Activated T-helper 1 cell treated with anti-CD3 and anti-CD28 coated beads, Interleukin-2, amount 50 U/mL, for 16 hours (primary cell): ENCODE results near the gene MRPL10.

Source experiments
- DNase-seq, 2 donors: peaks; one replicate each; pipeline ENCODE4 v3.0.0-alpha.2; 2020; ENCODE audit warnings: low read depth in 1 of 2, low spot score in 1 of 2

Gene MRPL10

DNA sequence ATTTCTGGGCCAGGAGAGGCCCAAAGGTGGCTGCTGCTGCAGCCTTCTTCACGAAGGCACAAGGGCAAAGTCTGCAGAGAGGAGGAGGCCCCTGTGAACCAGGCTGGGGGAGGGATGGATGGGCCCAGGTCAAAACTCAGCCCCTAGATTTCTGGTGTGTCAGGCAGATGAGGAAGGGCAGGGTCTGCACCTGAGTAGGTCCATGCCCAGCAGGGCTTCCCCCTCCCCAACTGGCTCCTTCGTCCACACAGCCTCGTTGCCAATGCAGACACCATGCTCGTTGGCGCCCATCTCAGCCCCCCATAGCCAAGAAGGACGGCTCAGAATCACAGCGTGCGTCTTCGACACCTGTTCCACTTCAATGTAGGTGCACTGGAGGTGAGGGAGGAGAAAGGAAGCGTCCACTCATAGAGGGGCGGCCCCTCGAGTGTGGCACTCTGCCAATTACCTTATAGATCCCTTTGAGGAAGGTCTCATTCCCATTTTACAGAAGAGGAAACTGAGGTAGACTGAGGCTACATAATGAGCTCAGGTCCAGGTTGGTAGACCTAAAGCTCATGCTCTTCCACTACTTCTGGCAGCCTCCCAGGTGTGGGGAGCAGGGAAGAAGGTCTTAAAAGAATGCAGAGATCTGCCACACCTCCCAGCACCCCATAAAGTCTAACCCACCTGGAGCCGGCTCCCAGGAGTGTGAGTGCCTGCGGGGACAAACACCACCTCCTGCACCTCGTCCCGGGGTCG lies 8.8 kb upstream of the MRPL10 start:
- DNase-seq: no peak

DNA sequence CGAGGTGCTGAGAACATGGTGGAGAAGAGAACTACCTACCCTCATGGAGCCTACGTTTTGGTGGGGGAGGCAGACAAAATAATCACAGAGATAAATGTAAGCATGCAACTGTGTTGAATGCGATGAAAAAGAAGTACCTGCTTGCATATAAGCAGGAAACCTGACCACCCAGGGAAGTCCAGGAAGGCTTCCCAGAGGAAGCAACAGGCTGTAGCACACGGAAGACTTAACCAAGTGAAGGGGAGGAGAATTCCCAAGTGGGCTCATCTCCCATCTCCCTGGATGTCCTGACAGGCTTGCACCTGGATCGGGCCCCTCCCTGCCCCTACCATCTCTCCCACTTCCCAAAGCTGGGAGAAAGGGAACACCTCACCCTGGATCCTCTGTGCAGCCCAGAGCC lies 7.7 kb upstream of the MRPL10 start:
- no peak for DNase-seq

DNA sequence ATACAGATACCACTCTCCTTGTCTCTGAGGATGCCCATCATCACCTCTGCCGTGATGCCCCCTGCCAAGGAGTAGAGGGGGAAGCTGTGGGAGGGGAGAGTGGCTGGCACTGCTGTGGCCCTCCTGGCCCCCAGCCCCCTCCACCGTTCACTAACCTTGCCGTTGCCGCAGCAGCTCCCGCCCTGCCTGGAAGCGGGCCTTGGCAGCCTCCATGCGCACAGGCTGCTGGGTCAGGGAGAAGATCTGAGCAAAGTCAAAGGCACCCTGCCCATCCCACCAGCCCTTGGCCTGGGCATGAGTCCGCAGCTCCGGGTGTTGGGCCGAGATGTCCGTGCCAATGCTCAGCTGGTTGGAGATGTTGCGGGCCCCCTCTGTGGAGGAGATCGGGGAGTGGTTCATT lies 7.3 kb upstream of the MRPL10 start:
- no peak for DNase-seq

DNA sequence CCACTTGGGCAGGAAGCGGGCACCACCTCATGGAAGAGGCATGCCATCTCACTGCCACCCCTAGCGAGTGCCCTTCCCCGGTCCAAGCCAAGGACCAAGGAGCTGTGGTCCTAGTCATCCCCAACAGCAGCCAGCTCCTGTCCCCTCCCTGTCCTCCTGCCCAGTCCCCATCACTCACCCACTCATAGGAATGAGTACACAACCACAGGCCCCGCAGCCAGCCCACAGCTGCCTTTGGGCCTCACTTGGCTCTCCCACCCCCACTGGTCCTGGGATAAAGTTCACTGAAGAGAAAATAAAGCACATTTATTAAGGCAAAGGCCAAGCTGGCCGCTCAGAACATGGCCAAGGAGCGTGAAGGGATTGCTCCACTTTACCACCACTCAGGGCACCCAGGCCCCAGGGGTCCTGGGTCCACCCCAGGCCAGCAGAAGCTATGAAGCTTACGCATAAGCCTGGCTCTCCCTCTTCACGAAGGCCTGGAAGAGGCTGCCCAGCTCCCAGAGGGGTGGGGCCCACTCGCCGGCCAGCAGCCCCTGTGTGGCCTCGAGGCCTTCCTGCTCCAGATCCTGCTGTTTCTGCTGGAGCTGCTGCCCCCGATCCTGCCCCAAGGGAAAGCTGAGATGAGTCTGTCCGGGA lies 6.2 kb upstream of the MRPL10 start:
- no peak for DNase-seq

DNA sequence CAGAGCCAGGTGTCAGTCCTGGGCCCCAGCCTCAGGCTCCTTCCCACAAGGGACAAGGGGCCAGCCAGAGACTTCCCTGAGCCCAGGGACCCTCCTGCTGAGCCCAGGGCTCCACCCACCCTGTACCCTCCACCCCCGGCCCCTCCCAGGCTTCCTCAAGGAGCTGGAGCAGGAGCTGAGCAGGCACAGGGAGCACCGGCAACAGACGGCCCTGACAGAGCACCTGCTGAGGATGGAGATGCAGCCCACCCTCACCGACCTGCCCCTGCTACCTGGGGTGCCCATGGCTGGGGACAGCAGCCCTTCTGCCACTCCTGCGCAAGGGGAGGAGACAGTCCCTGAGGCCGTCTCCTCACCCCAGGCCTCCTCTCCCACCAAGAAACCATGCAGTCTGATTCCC lies 5.3 kb upstream of the MRPL10 start:
- no peak for DNase-seq

DNA sequence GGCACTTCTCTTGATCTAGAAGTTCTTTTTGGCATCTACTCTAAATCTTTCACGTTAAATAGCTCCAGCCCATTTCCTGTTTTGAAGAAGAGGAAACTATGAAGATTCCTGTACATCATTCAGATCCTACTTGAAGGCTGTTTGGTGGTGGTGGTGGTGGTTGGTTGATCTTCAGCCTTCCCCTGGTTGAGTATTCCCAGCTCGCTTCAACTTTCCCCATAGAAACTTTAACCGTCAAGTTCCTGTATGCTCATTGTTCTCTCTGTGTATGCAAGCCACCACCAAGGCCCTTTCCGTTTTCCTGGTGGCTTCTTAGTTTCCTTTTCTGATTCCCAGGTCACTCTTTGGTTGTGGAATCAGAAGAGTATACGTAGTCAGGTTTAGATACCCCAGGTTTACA lies 3.4 kb upstream of the MRPL10 start:
- DNase-seq: no peak

DNA sequence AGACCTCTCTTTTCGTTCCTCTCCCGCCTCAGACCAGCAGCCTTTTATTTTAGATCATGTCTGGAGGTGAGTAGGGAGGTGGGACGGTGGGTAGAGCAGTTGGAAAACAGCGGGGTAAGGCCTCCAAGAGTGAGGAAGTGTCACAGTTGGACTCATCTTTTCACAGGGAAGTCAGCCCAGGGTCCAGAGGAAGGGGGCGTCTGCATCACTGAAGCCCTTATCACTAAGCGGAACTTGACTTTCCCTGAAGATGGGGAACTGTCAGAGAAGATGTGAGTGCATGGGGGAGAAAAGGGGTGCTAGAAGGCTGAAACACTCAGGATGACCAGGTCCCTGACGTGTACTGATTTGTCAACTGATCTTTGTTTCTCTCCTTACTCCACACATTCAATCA lies 590 bp upstream of the MRPL10 start:
- no peak for DNase-seq

DNA sequence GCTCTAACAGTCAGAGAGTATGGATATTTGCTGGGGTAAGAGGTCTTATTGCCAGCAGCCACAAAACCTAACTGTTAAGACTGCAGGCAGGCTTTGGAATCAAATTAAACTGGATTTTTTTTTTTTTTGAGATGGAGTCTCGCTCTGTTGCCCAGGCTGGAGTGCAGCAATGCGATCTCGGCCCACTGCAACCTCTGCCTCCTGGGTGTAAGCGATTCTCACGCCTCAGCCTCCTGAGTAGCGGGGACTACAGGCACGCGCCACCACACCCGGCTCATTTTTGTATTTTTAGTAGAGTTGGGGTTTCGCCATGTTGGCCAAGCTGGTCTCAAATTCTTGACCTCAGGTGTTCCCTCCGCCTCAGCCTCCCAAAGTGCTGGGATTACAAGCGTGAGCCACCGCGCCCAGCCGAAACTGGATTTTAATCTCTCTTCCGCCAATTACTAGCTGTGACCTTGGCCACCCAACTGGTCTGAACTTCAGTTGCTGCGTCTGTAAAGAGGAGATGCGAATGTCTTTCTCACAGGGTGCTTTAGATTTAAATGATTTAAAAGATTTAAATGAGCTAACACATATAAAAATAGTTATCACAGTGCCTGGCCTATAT lies 842 bp downstream of the MRPL10 start:
- no peak for DNase-seq

DNA sequence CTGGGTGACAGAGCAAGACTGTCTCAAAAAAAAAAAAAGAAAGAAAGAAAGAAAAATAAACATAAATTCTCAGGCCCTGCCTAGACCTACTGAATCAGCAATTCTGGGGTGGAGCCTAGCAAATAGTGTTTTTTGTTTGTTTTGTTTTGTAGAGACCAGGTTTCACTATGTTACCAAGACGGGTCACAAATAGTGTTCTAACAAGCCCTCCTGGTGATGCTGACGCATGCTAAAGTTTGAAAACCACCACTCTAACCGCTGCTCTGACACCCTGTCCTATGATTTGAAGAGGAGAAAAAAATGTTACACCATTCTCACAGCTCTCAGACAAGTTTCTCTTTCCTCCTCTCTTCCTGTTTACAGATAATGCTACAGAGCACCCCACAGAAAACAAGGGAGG lies 1.5 kb downstream of the MRPL10 start:
- peak in 1 of 2 donors; percentile 29 for DNase-seq

DNA sequence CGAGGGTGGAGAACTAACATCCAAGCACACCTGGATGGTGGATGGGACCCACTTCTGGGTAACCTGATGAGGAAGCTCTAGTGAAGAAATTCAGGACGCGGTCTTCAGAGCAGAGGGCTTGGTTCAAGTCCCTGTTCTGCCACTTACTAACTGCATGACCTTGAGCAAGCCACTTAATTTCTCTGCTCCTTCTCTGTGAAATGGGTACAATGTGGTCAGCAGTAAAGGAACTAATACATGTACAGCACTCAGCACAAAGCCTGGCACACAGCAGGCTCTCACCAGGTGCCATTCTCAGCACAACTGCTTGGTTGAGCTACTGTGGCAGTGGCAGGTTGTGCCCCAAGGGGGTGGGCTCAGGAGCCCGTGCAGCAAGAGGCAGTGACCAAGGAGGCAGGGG lies 7.8 kb downstream of the MRPL10 start:
- DNase-seq: no peak

DNA sequence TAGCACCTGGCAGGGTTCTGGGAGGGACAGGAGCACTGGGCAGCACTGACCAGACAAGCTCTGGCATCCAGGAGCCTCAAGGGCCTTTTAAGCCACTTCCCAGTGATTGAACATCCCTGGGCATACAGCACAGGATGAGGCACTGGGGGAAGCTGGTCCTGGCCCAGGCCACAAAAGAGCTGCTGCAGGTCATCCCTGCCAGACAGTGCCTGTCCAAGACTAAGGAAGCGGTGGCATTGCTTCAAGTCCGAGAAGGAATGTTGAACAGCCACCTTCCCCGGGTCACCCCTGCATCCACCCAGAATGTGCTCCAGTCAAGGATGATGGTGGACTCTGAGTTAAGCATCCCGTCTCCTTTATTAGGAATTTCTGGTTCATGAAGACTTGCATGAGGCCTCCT lies 8.6 kb downstream of the MRPL10 start:
- DNase-seq: no peak

DNA sequence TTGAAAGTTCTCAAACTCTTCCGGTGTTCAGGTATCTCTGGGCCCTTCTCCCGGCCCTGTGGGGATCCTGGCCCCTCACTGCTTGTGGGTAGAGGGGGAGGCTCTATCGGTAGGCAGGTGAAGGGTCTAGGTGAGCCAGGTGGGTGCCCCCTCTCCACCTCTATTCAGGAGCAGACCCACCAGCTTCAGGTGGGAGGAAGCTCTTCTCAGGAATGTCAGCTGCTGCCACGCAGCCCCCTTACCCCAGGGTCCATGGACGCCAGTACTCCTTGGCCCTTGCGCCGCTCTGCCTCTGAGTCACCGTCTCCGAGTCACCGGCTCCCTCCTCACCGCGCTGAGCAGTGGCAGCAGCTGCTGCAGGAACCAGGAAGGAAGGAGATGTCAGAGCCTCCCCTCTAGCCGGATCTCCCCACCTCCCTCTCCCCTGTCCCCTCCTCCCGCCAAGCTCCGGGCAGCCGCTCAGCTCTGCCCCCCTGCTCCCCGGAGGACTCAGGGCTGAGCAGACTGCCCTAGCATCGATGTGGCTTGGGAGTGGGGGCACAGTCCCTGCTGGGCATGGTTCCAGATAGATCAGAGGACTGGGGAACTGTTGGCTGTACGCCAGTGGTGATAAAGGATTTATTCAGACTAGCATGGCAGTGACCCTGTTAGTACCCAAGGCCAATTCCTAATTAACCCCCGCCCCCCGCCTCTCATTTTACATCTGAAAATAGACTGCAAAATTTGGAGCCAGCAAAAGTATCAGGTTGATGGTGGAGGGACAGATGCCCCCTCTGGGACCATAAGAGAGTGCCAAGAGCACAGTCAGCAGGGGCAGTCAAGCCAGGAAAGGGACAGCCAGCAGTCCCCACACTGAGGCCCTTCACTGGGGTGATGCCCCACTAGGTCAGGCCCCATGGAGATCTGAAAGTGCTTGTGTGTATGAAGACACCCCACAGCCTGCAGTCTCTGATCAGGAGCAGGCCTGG lies 9.6 kb downstream of the MRPL10 start, which contains the start of gene OSBPL7:
OSBPL7 (minus strand) TSS at position 371 of the 968 bp plus-strand sequence. CDS start 1,516 bp downstream, outside the sequence.
- DNase-seq: peak; percentile 57 to 62

DNA sequence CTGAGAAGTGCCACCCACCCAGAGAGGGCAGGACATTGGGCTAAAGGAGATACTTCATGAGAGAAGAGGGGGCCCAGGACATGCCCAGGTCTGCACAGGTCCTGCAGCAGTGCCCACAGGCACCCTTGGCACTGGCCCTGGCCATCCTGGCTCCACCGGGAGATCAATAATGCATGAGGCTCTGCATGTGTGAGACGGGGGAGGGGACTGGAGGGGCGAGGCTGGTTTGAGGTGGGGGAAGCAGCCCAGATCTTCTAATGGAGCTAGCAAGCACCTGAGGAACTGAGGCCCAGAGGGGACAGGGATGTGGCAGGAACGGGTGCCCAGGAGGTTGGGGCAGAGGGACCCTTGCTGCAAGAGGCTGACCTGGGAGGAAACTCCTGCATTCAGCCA lies 10.3 kb downstream of the MRPL10 start:
- no peak for DNase-seq

DNA sequence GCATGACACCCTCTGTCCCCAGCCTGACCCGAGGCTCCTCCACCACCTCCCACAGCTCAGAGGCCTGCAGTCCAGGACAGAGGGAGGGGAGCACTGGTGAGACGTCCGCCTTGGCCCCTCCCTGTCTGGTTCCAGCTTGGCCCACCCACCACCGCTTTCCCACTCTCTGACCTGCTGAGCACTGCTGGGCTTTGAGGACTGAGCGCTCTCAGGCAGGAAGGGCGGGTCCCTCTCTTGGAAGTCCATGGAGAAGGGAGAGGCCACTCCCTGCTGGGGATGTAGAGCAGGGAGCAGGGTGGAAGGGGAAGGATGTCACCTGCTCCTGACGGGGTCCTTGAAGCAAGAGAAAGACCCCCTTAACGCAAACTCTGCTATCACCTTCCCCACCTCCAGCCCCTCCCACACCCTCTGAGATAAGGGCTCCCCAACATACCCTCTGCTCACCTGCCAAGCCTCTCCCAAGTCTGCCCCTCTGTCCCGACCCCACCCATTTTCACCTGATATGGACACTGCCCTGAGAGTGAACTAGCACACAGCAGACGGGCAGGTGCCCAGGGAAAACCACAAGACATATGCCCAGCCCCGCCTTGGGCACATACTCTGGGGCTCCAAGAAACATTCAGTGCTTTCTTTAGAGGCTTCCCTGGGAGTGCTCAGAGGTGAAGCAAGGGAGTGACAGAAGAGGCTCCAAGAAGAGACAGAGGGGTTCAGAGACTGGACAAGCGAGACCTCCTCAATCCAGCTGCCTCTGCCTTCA lies 11.1 kb downstream of the MRPL10 start:
- DNase-seq: no peak

DNA sequence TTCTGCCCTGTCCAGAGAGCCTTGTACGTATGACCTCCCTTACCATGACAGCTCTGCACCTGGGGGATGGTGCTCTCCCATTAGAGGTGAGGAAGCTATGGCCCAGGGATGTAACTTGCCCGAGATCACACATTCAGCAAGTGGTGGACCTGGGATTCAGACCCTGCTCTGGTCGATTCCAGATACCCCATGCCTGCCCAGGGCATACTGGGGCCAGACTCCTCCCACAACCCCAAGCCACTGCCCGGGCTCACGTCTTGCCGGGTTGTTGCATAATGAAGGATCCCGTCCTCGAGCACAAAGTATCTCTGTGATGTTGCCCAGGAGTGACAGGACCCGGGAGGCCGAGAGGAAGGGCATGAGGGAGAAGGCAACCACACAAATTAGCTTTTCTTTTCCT lies 11.9 kb downstream of the MRPL10 start:
- no peak for DNase-seq

DNA sequence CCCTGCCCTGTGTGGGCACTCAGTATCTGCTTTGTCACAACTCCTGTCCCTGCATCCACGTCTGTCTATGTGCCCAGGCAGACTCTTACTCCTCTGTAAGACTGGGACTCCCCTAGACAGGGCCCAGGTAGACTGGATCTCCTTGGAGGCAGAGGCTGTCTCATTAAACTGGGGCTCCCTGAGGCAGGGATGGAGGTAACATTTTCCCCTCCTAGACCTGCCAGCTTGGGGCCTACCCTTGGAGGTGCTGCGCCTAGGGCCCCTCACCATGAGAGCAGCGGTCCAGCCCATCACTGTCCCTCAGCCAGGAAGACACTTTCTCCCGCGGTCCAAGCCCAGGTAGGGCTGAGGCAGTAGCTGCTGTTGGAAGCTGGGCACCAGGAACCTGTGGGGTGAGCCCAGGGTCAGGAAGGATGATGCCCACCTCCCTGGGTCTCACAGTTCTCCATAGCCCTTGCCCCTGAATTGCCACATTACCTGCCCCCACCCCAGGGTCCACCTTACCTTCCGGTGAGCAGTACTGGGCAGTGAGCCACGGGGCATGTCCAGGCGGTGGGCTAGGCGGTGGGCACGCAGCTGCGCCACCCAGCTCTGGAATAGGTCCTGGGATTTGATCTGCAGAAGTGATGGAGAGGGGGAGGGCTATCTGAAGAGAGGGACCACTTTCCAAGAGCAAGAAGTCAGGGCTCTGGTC lies 13.2 kb downstream of the MRPL10 start:
- DNase-seq: no peak

DNA sequence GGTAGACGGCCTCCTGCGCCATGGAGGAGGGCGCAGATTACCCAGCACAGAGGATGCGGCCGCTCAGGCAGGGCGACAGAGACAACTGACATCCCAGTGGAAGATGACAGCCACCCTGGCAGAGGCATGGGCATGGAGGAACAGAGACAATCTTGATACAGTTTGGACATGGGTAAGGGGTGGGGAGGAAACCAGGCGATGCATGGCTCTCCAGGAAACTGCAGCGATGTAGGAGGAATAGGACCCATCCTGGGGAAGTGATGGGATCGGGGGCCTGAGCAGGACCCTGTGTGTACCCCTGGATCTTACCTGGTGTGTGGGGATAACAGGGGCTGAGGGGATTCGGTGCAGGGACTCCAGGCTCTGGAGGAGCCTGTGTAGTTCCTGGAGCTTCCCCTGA lies 14.4 kb downstream of the MRPL10 start:
- no peak for DNase-seq

DNA sequence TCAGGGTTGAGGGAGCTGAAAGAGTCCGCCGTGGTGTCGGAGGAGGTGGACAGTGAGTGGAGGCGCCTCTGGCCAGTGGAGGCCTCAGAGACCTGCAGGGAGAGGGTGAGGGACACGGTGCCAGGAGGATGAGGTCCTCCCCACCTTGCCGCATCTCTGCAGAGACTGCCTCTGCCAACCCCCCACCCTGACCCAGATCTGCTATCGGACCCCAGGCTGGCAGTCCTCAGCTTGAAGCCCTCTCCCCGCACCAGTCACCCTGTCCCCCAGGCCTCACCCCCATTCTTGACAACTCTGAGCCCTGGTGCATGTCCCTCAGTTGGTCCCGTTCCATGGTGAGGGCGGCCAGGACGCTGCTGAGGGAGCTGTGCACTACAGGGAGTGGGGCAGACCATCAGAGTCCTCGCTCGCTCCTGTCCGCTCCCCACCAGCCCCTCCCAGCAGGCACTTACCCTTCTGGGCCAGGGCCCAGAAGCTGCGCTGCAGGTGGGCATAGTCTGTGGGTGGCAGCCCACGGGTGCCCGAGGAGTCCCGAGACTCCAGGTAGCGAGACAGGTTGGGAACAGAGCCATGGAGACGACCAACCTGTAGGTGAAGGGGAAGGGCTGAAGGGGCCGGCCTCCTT lies 15.1 kb downstream of the MRPL10 start:
- DNase-seq: no peak

DNA sequence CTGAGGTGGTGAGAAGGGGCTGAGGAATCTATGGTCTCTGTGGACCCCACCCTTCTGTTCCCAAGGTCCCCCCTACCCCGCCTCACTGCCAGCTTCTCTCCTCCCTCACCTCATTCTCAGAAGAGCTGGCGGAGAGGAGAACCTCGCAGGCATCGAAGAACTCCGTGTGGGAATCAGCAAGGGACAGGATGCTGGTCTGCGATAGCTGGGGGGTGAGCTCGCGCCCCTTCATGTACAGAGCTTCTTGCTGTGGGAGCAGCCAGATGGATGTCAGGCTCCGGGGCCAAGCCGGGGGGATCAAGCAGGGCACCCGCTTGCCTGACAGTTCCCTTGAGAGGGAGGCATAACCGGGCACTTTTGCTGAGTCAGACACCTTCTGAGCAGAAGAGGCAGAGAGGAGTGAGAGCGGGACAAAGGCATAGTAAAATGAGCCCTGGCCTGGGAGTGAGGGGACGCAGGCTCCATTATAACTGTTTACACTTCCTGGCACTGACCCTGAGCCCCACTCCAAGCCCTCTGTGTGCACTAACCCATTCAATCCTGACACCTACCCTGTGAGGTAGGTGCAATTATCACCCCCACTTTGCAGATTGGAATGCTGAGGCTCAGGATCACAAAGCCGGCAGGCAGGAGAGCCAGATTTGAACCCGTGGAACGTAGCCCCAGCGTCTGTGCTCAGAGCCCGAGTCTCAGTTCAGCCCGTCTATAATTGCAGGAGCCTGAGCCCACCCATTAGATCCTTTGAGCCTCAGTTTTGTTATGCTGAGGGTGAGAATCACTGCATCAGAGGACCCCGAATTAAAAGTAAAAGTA lies 16.0 kb downstream of the MRPL10 start:
- no peak for DNase-seq
